ENCODE data around the gene LMAN1L. TPM values are rescaled to one million over a fixed set of nuclear protein-coding genes. Genes with fewer than 3 reads are reported as not detected.
A peak's percentile ranks its signal among the peaks of the same experiment; 100 is the strongest.

LMAN1L gene
- polyA plus RNA-seq, 3 donors: 0.08 TPM; not detected in 2

DNA sequence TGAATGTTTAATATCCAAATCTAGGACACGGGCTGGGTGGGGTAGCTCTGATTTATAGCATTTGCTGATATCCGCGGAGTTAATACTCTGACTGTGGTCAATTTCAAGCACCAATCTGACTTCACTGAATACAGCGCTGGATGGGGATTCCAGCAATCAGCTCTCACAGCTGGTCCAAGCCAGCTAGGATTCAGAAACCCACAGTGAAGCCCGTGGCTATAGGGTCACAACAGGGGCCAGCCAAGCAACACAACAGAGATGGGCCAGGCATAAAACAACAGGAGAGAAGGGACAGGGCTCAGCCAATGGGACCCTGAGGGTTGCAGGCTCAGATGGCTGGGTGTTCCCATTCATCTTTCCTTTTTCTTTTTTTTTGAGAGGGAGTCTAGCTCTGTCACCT lies 5.4 kb upstream of the LMAN1L start:
- no peak overlapping the region for H3K4me2 ChIP-seq (replicated peaks; ENCODE audit: extremely low read depth, low read length, poor library complexity, severe bottlenecking)
- peaks cover 31% of the 10 kb centered on the region for H4K20me1 ChIP-seq (ENCODE audit: insufficient read depth, low read length)
- no peak overlapping the region for H3K9ac ChIP-seq (ENCODE audit: insufficient read depth, low read length, poor library complexity, severe bottlenecking)
- Mint-ChIP-seq H3K9me3 (no peaks in the 10 kb centered on the region), H3K27me3 (ENCODE audit: low read depth in 3 of 3) (peaks cover 3 to 6% (median 4%) of the 10 kb centered on the region in 3 donors), H3K4me1 (peaks cover 3% of the 10 kb centered on the region), H3K27ac (peak overlapping the region in 2 of 7 donors; percentile 40 to 43), H3K4me3 (no peak overlapping the region), H3K36me3 (peaks cover 20 to 26% of the 10 kb centered on the region in 2 donors)
- H3K27me3 ChIP-seq (ENCODE audit: control insufficient read depth in 2 of 2, insufficient read depth in 2 of 2, low read length in 2 of 2): no peaks in the 10 kb centered on the region
- H3K4me1 ChIP-seq (ENCODE audit: control insufficient read depth in 1 of 2, insufficient read depth in 2 of 2, low read length in 2 of 2): no peaks in the 10 kb centered on the region
- 75% methylated on average over 5 of the region's 5 CpGs for WGBS (ENCODE audit: insufficient coverage)
- no peak for TF ChIP-seq CTCF (IDR thresholded peaks at IDR 0.05)
- intact Hi-C loops (cut with micrococcal nuclease): loop anchor here (10.0 kb wide), 1 partner anchor 172 kb away; no protein-coding TSS in a partner anchor
- no peak overlapping the region for H2AFZ ChIP-seq (ENCODE audit: insufficient read depth, low read depth, low read length, poor library complexity, severe bottlenecking)
- no peaks in the 10 kb centered on the region for H3K79me2 ChIP-seq (ENCODE audit: insufficient read depth, low read length)
- H3K9me3 ChIP-seq (replicated peaks in 1 of 2; ENCODE audit: control insufficient read depth in 1 of 2, insufficient read depth in 1 of 2, low read length in 2 of 2): no peaks in the 10 kb centered on the region
- DNase-seq: no peak
- H3K4me3 ChIP-seq (replicated peaks in 1 of 3; ENCODE audit: low read depth in 2 of 3, low read length in 3 of 3): no peak overlapping the region
- H3K27ac ChIP-seq (ENCODE audit: low read depth in 1 of 2, low read length in 2 of 2): no peak overlapping the region
- peaks cover 21 to 25% of the 10 kb centered on the region in 2 donors for H3K36me3 ChIP-seq (replicated peaks in 1 of 2; ENCODE audit: control insufficient read depth in 1 of 2, insufficient read depth in 2 of 2, low read length in 2 of 2)

- Histone ChIP-seq H3K36me3 (replicated peaks in 1 of 2; ENCODE audit: control insufficient read depth in 1 of 2, insufficient read depth in 2 of 2, low read length in 2 of 2) (peaks cover 11 to 15% of the 10 kb centered on the region in 2 donors), H3K9me3 (replicated peaks in 1 of 2; ENCODE audit: control insufficient read depth in 1 of 2, insufficient read depth in 1 of 2, low read length in 2 of 2) (no peaks in the 10 kb centered on the region), H3K9ac (ENCODE audit: insufficient read depth, low read length, poor library complexity, severe bottlenecking) (no peak overlapping the region), H3K4me3 (replicated peaks in 1 of 3; ENCODE audit: low read depth in 2 of 3, low read length in 3 of 3) (no peak overlapping the region), H3K4me2 (replicated peaks; ENCODE audit: extremely low read depth, low read length, poor library complexity, severe bottlenecking) (no peak overlapping the region), H3K27ac (ENCODE audit: low read depth in 1 of 2, low read length in 2 of 2) (no peak overlapping the region), H4K20me1 (ENCODE audit: insufficient read depth, low read length) (peaks cover 21% of the 10 kb centered on the region), H3K27me3 (ENCODE audit: control insufficient read depth in 2 of 2, insufficient read depth in 2 of 2, low read length in 2 of 2) (no peaks in the 10 kb centered on the region), H3K79me2 (ENCODE audit: insufficient read depth, low read length) (no peaks in the 10 kb centered on the region), H3K4me1 (ENCODE audit: control insufficient read depth in 1 of 2, insufficient read depth in 2 of 2, low read length in 2 of 2) (no peaks in the 10 kb centered on the region), H2AFZ (ENCODE audit: insufficient read depth, low read depth, low read length, poor library complexity, severe bottlenecking) (no peak overlapping the region)
- Mint-ChIP-seq H3K27me3 (ENCODE audit: low read depth in 3 of 3) (peaks cover 3 to 9% (median 4%) of the 10 kb centered on the region in 3 donors), H3K27ac (peak overlapping the region in 1 of 7 donors; percentile 33), H3K4me3 (no peak overlapping the region), H3K36me3 (peaks cover 12 to 16% of the 10 kb centered on the region in 2 donors), H3K4me1 (peaks cover 3% of the 10 kb centered on the region), H3K9me3 (no peaks in the 10 kb centered on the region)
- 93% methylated on average over 11 of the region's 18 CpGs for WGBS (ENCODE audit: insufficient coverage)
- DNase-seq: no peak
- intact Hi-C loops (cut with micrococcal nuclease): loop anchor here (10.0 kb wide), 1 partner anchor 173 kb away; no protein-coding TSS in a partner anchor
- no peak for TF ChIP-seq CTCF (IDR thresholded peaks at IDR 0.05)
Observed at GRCh38 chr15:74808078-74808839, 4.4 kb upstream of the LMAN1L start.

Measured in CD14-positive monocyte (primary cell).